NCI-H460 (cell line): Measurements from ENCODE around the gene KRTAP10-1. TPM values are rescaled to one million over a fixed set of nuclear protein-coding genes. Genes with fewer than 3 reads are reported as not detected.

Experiments used
- DNase-seq: peaks from one replicate; pipeline ENCODE4 v3.0.0-alpha.2; 2016; ENCODE audit warnings: low read depth; ENCODE audit errors: extremely low read depth
- total RNA-seq: library from RNA; depleted of rRNA; stranded (reverse); fragments of >200 nt; shearing (Covaris generic); gene quantifications from 2 replicates; pipeline ENCODE4 v1.2.3, GENCODE V29; 2014; rRNA removed

Gene KRTAP10-1
- total RNA-seq, 1 experiment from 2014 or later, result not detected

DNA sequence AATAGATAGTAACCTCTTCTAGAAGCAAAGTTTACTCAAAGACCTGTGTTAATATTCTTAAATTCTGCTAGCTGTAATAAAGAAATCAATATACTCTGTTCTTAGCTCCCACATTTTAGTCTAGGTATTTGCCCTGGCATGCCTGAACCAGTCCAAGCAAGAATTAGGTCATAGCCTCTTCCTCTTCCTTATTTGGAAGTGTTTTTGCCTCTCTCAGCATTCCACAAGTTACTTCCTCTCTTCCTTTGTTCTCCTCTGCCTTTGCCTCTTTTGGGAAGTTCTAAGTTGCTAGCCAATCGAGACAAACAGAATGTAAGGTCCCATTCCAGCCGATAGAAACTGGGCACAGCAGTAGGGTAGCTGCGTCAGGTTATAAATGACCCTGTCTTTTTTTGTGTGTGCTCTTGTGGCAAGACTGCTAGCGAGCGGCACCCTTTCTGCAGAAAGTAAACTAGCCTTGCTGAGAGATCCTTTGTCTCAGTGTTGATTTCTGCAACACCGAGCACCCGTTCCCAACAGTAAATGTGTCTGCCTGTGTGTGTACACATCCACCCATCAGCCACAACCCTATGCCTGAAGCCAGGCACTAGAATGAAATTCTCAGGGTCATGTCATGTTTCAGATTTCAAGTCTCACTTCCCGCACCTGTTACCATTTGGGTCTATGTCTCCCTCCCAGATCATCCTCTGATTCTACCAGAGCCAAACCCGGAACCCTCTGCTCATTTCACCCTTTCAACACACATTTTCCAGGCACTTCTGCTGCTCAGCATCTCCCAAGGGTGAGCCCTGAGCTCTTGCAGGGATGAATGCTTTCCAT, 47.2 kb downstream of the KRTAP10-1 start:
- no peak for DNase-seq

DNA sequence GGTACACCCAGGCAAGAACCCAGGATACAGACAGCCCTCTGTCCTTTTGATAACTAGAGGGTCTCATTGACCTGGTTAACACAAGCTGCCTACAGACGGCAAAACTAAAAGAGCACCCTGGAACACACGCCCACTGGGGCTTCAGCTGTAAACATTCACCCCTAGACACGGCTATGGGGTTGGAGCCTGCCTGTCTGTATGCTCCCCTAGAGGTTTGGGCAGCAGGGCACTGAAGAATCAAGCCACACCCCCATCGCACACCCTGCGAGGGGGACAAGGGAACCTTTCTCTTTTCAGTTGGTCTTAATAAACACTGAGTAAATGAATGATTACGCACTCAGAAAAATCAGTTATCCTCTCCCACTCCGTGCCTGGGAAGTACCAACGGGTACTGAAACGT, 49.2 kb downstream of the KRTAP10-1 start:
- DNase-seq, result no peak

DNA sequence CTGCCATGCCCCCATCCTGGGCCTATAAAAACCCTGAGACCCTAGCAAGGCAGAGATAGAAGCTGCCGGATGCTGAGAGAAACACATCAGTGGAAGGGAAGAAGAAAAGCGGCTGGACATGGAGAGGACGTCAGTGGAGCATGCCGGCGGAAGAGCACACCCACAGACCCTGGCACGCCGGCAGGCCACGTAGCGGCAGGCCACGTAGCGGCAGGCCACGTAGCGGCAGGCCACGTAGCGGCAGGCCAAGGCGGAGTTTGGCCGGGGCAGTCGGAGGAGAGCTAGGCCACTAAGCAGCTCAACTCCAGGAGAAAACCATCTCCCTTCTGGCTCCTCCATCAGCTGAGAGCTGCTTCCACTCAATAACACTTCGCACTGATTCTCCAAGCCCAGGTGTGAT, 49.6 kb downstream of the KRTAP10-1 start:
- no peak for DNase-seq

DNA sequence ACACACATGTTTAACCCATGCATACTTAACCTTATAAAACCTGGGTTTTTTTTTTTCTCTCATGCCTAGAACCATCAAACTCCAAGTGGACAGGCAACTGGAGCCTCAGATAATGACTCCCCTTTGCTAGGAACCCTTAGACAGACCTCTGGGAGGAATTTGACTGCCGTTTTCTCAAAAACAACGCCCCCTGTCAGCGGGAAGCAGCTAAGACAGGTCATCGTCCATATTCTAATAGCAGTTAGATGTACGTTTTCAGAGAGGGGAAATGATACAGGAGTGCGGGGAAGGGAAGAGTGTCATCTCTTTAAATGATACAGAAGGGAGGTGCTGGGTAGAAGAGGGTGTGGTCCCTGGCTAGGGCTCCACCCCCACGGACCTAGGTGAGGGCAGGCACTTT, 50.0 kb downstream of the KRTAP10-1 start:
- no peak for DNase-seq

Other genes with a start within 250 kb of the KRTAP10-1 start
- 70.8 and 71.0 TPM in 2 replicates for gene PFKL, start 240.1 kb downstream of the KRTAP10-1 start, total RNA-seq
- gene CFAP410, start 200.8 kb downstream of the KRTAP10-1 start, total RNA-seq, result 5.0 and 5.4 TPM in 2 replicates
- gene TRPM2, start 186.6 kb downstream of the KRTAP10-1 start, total RNA-seq, result 5.7 and 6.8 TPM in 2 replicates
- 0.47 and 0.92 TPM in 2 replicates for gene LRRC3, start 84.7 kb downstream of the KRTAP10-1 start, total RNA-seq
- not detected in 2 replicates for gene KRTAP10-2, start 11.3 kb upstream of the KRTAP10-1 start, total RNA-seq
- gene KRTAP10-3, start 18.6 kb upstream of the KRTAP10-1 start, total RNA-seq, result not detected in 2 replicates
- not detected in 2 replicates for gene KRTAP10-4, start 33.5 kb upstream of the KRTAP10-1 start, total RNA-seq
- gene KRTAP10-5, start 40.4 kb upstream of the KRTAP10-1 start, total RNA-seq, result not detected in 2 replicates
- gene KRTAP10-6, start 52.3 kb upstream of the KRTAP10-1 start, total RNA-seq, result not detected in 2 replicates
- gene KRTAP10-7, start 60.4 kb upstream of the KRTAP10-1 start, total RNA-seq, result not detected in 2 replicates
- not detected in 2 replicates for gene KRTAP10-8, start 71.9 kb upstream of the KRTAP10-1 start, total RNA-seq
- not detected in 2 replicates for gene KRTAP10-9, start 86.9 kb upstream of the KRTAP10-1 start, total RNA-seq
- not detected in 2 replicates for gene KRTAP10-10, start 97.2 kb upstream of the KRTAP10-1 start, total RNA-seq
- not detected in 2 replicates for gene KRTAP10-11, start 106.2 kb upstream of the KRTAP10-1 start, total RNA-seq
- not detected in 2 replicates for gene KRTAP12-4, start 114.5 kb upstream of the KRTAP10-1 start, total RNA-seq
- gene KRTAP12-3, start 117.7 kb upstream of the KRTAP10-1 start, total RNA-seq, result not detected in 2 replicates
- gene KRTAP12-2, start 126.7 kb upstream of the KRTAP10-1 start, total RNA-seq, result not detected in 2 replicates
- gene KRTAP12-1, start 142.0 kb upstream of the KRTAP10-1 start, total RNA-seq, result not detected in 2 replicates
- not detected in 2 replicates for gene KRTAP10-12, start 157.0 kb upstream of the KRTAP10-1 start, total RNA-seq
- 0.02 TPM in 1 of 2 replicates, not detected in the other for gene TSPEAR, start 171.4 kb upstream of the KRTAP10-1 start, total RNA-seq